Sigmoid colon (tissue), 7 donors: Measurements from ENCODE around the gene CD52. TPM values are rescaled to one million over a fixed set of nuclear protein-coding genes. Genes with fewer than 3 reads are reported as not detected.
"Not testable (repeated sequence)": the region's sequence is repeated elsewhere in the genome, so short reads cannot be mapped to it uniquely, and the experiment has no call there.

ENCODE experiments used
- DNase-seq: peaks from one replicate; pipeline ENCODE4 v3.0.0-alpha.2; 2019
- H3K27ac ChIP-seq, 4 donors: fragments of 200-600 bp; sonication (generic); one replicate each; pipeline ENCODE4 v1.5.1; 2016 to 2019; ENCODE audit warnings: mild to moderate bottlenecking in 1 of 4
- H3K27me3 ChIP-seq, 3 donors: fragments of 200-600 bp; sonication (generic); one replicate each; pipeline ENCODE4 v1.5.1; 2019; ENCODE audit warnings: mild to moderate bottlenecking in 1 of 3
- H3K36me3 ChIP-seq, 4 donors: fragments of 200-600 bp; sonication (generic); one replicate each; pipeline ENCODE4 v1.5.1; 2016 to 2019
- H3K4me1 ChIP-seq, 4 donors: fragments of 200-600 bp; sonication (generic); one replicate each; pipeline ENCODE4 v1.5.1; 2017 to 2019
- H3K4me3 ChIP-seq, 4 donors: fragments of 200-600 bp; sonication (generic); one replicate each; pipeline ENCODE4 v1.5.1; 2017 to 2019; ENCODE audit warnings: mild to moderate bottlenecking in 2 of 4, moderate library complexity in 1 of 4
- H3K9me3 ChIP-seq, 4 donors: fragments of 200-600 bp in 3 of 4; sonication (generic) in 3 of 4; one replicate each; pipeline versions ENCODE4 v1.5.1 to v1.6.1; 2013 to 2019
- EP300 ChIP-seq, 4 donors: sonication (generic); formaldehyde crosslinking; IDR thresholded peaks; one replicate each; pipeline ENCODE4 v1.6.1; 2017; ENCODE audit warnings: antibody characterized with exemption in 4 of 4
- POLR2A ChIP-seq, 2 donors: fragments of 450-650 bp; IDR thresholded peaks; one replicate each; pipeline ENCODE4 v1.6.1; 2016; ENCODE audit warnings: antibody characterized with exemption in 2 of 2, mild to moderate bottlenecking in 2 of 2, moderate library complexity in 2 of 2
- POLR2AphosphoS5 ChIP-seq, 4 donors: sonication (generic); formaldehyde crosslinking; IDR thresholded peaks; one replicate each; pipeline ENCODE4 v1.6.1; 2017; ENCODE audit warnings: antibody characterized with exemption in 4 of 4
- WGBS, 2 donors: extraction: QIAGEN DNeasy Blood & Tissue Kit; methylation state at CpG; one replicate each; pipeline ENCODE4 v1.1.7; 2013; 5-methylcytosine and 5-hydroxymethylcytosine counted together
- intact Hi-C: fragments of 100-400 bp; cut with DNase I; formaldehyde crosslinking; loops from one replicate; pipeline ENCODE4 v1.15.1; 2023
- polyA plus RNA-seq, 3 donors: library from polyadenylated mRNA; stranded (reverse); fragments of 200-250 nt; gene quantifications; one replicate each; pipeline ENCODE4 v1.2.3, GENCODE V29; 2013
- total RNA-seq, 4 donors: library from RNA; depleted of rRNA; stranded (reverse); fragments of >200 nt; gene quantifications; one replicate each; pipeline ENCODE4 v1.1.0, GENCODE V29; 2016
- TF ChIP-seq, protein P1 (sequence below), 4 experiments: fragments of 450-650 bp in 3 of 4; fragments of 200-600 bp in 1 of 4; IDR thresholded peaks; one replicate each; pipeline ENCODE4 v1.5.1; 2016 to 2019; ENCODE audit warnings: antibody characterized with exemption in 4 of 4, mild to moderate bottlenecking in 3 of 4, moderate library complexity in 2 of 4
- donor health status: healthy with polysubstance abuse.
- donor health status: Bipolar disorder and iron deficiency.
- donor health status: healthy.

Gene CD52
- total and polyA plus RNA-seq, 7 donors: 1.6 to 556 (median 19.8) TPM; not detected in 2

DNA sequence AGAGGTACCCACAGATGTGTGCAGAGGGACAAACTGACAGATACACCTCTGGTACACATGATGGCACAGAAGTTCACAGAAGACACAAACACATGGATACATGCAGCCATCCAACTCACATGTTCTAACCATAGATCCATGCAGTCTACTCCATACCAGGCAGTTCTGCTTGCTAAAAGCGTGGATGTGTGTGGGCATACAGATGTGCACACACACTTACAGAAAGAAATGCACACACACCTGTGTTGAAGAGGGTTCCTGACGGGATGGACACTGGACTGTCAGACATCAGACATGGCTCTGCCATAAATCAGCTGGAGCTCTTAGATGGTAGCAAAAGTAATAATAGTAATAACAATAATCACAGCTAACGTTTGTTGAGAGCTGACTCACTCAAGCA, 6.8 kb downstream of the CD52 start:
- intact Hi-C loops: loop anchor here (5.0 to 10.0 kb wide), 2 partner anchors 160 to 217 kb away; partner anchors contain the start of genes C1orf232 and ZNF593
- no peak for DNase-seq
- WGBS, 2 donors: 82 to 86% methylated on average over 3 of the region's 3 CpGs
- Histone ChIP-seq H3K36me3 (no peaks in the 10 kb centered on the region), H3K27me3 (peaks cover 0 to 13% (median 0%) of the 10 kb centered on the region in 3 donors), H3K9me3 (no peaks in the 10 kb centered on the region), H3K27ac (no peak overlapping the region), H3K4me3 (no peak overlapping the region), H3K4me1 (peaks cover 0 to 6% (median 5%) of the 10 kb centered on the region in 4 donors)
- no peak for TF ChIP-seq POLR2AphosphoS5 (IDR thresholded peaks at IDR 0.05)
- TF ChIP-seq EP300 (IDR thresholded peaks at IDR 0.05): no peak
- no peak for TF ChIP-seq POLR2A (IDR thresholded peaks at IDR 0.05)
- TF ChIP-seq, protein P1, sequence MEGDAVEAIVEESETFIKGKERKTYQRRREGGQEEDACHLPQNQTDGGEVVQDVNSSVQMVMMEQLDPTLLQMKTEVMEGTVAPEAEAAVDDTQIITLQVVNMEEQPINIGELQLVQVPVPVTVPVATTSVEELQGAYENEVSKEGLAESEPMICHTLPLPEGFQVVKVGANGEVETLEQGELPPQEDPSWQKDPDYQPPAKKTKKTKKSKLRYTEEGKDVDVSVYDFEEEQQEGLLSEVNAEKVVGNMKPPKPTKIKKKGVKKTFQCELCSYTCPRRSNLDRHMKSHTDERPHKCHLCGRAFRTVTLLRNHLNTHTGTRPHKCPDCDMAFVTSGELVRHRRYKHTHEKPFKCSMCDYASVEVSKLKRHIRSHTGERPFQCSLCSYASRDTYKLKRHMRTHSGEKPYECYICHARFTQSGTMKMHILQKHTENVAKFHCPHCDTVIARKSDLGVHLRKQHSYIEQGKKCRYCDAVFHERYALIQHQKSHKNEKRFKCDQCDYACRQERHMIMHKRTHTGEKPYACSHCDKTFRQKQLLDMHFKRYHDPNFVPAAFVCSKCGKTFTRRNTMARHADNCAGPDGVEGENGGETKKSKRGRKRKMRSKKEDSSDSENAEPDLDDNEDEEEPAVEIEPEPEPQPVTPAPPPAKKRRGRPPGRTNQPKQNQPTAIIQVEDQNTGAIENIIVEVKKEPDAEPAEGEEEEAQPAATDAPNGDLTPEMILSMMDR (IDR thresholded peaks at IDR 0.05): no peak

DNA sequence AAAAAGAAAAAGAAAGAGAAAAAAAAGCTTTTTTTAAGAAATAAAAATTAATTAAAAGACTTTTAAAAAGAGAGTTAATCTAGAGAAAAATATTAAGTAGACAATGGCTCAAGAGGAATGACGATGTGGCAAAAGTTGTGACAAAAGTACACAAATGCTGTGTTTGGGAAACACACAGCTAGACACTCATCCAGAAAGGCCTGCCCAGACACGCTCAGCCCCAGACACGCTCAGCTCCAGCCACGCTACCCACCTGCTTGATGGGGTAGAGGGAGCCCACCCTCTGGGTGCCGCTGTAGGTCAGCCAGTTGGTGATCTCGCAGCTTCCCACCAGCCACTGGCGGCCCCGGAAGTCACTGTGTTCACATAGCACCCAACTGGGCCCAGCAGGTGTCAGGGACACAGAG, 10.2 kb downstream of the CD52 start:
- 90 to 91% methylated on average over 8 of the region's 8 CpGs for WGBS, 2 donors
- Histone ChIP-seq H3K36me3 (no peaks in the 10 kb centered on the region), H3K27ac (no peak overlapping the region), H3K4me1 (no peaks in the 10 kb centered on the region), H3K4me3 (no peak overlapping the region), H3K9me3 (no peaks in the 10 kb centered on the region), H3K27me3 (peaks cover 4 to 45% (median 12%) of the 10 kb centered on the region in 3 donors)
- intact Hi-C loops: loop anchor here (10.0 kb wide), 1 partner anchor 163 kb away; the partner anchor contains the start of genes C1orf232 and ZNF593
- DNase-seq: no peak
- TF ChIP-seq POLR2AphosphoS5 (IDR thresholded peaks at IDR 0.05) (no peak), POLR2A (IDR thresholded peaks at IDR 0.05) (no peak), EP300 (IDR thresholded peaks at IDR 0.05) (no peak)
- TF ChIP-seq, protein P1 (IDR thresholded peaks at IDR 0.05): no peak

DNA sequence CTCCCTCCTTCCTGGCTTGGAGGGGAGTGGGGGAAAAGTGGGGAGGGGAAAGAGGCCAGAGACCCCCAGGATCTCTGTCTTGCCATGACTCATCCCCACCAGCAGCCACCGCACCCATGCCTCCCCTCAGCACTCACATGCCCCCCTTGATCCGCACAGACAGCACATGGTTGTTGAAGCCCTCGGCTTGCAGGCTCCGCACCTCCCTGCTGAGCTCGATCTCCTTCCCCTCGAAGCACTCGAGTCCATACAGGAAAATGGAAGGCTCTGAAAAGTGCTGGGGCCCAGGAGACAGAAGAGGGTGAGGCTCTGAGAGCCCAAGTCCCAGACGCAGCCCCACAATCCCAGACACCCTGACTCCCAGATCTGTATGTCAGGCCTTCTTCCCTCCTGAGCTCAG, 10.8 kb downstream of the CD52 start:
- peaks cover 4 to 52% (median 18%) of the 10 kb centered on the region in 3 donors for H3K27me3 ChIP-seq
- DNase-seq: no peak
- intact Hi-C loops: loop anchor here (10.0 kb wide), 1 partner anchor 164 kb away; the partner anchor contains the start of genes C1orf232 and ZNF593
- WGBS, 2 donors: 87 to 88% methylated on average over 8 of the region's 8 CpGs
- H3K36me3 ChIP-seq: no peaks in the 10 kb centered on the region
- H3K27ac ChIP-seq: no peak overlapping the region
- TF ChIP-seq POLR2A (IDR thresholded peaks at IDR 0.05): no peak
- no peak for TF ChIP-seq EP300 (IDR thresholded peaks at IDR 0.05)
- TF ChIP-seq, protein P1 (IDR thresholded peaks at IDR 0.05): no peak
- TF ChIP-seq POLR2AphosphoS5 (IDR thresholded peaks at IDR 0.05): no peak
- H3K4me1 ChIP-seq: no peaks in the 10 kb centered on the region
- H3K4me3 ChIP-seq: no peak overlapping the region
- H3K9me3 ChIP-seq: no peaks in the 10 kb centered on the region

DNA sequence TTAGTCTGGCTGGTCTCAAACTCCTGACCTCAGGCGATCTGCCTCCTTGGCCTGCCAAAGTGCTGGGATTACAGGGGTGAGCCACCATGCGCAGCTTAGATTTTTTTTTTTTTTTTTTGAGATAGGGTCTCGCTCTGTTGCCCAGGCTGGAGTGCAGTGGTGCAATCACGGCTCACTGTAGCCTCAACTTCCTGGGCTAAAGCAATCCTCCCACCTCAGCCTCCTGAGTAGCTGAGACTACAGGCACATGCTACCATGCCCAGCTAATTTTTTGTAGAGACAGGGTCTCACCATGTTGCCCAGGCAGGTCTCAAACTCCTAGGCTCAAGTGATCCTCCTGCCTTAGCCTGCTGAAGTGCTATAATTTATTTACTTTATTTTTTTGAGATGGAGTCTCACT, 11.6 kb downstream of the CD52 start:
- 95 to 97% methylated on average over 4 of the region's 4 CpGs for WGBS, 2 donors
- H3K27me3 ChIP-seq: peaks cover 12 to 60% (median 25%) of the 10 kb centered on the region in 3 donors
- not testable (repeated sequence) for DNase-seq, H3K4me1 ChIP-seq, H3K36me3 ChIP-seq, H3K27ac ChIP-seq, H3K4me3 ChIP-seq, H3K9me3 ChIP-seq
- intact Hi-C loops: loop anchor here (10.0 kb wide), 1 partner anchor 165 kb away; the partner anchor contains the start of genes C1orf232 and ZNF593

DNA sequence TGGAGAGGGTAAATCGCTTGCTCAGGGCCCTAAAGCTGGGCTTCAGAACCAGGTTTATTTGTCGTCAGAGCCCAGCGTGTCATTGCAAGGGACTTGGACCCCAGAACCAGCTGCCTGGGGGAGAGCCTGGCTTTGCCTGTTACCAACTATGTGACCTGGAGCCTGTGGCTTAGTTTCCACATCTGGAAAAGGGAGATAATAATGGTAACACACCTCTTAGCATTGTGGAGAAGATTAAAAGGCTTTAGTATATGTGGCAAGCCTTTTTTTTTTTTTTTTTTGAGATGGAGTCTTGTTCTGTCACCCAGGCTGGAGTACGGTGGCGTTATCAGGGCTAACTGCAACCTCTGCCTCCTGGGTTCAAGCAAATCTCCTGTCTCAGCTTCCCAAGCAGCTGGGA, 12.5 kb downstream of the CD52 start:
- Histone ChIP-seq H3K9me3 (no peaks in the 10 kb centered on the region), H3K4me1 (peaks cover 0 to under 1% (median 0%) of the 10 kb centered on the region in 4 donors), H3K36me3 (no peaks in the 10 kb centered on the region), H3K27me3 (peaks cover 18 to 69% (median 34%) of the 10 kb centered on the region in 3 donors), H3K27ac (no peak overlapping the region), H3K4me3 (no peak overlapping the region)
- WGBS, 2 donors: 92 to 93% methylated on average over 5 of the region's 5 CpGs
- intact Hi-C loops: no loop called here
- no peak for DNase-seq
- TF ChIP-seq, protein P1 (IDR thresholded peaks at IDR 0.05): no peak
- TF ChIP-seq EP300 (IDR thresholded peaks at IDR 0.05): no peak
- no peak for TF ChIP-seq POLR2A (IDR thresholded peaks at IDR 0.05)
- TF ChIP-seq POLR2AphosphoS5 (IDR thresholded peaks at IDR 0.05): no peak

DNA sequence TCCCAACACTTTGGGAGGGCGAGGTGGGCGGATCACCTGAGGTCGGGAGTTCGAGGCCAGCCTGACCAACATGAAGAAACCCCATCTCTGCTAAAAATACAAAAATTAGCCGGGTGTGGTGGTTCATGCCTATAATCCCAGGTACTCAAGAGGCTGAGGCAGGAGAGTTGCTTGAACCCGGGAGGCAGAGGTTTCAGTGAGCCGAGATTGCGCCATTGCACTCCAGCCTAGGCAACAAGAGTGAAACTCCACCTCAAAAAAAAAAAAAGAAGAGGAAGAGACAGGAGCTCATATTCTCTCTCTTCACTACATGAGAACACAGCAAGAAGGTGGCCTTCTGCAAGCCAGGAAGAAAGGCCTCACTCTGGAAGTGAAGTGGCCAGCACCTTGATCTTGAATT, 15.6 kb downstream of the CD52 start:
- Histone ChIP-seq H3K27me3 (peaks cover 33 to 83% (median 48%) of the 10 kb centered on the region in 3 donors), H3K4me1 (peaks cover 0 to 17% (median 15%) of the 10 kb centered on the region in 4 donors)
- H3K27ac ChIP-seq, H3K9me3 ChIP-seq, DNase-seq, H3K4me3 ChIP-seq, intact Hi-C loops, H3K36me3 ChIP-seq: not testable (repeated sequence)
- WGBS, 2 donors: 93 to 94% methylated on average over 8 of the region's 8 CpGs
